Right lobe of liver (tissue), 6 donors: Measurements from ENCODE around the gene SF1. TPM values are rescaled to one million over a fixed set of nuclear protein-coding genes. Genes with fewer than 3 reads are reported as not detected.

Experiments
- ATAC-seq, 4 donors: fragments of 200-7000 bp; cut with Tn5 transposase; one replicate each; pipeline ENCODE4 v1.9.1; 2020; ENCODE audit warnings: mild to moderate bottlenecking in 4 of 4, moderate library complexity in 4 of 4
- DNase-seq, 3 donors: peaks; one replicate each; pipeline ENCODE4 v3.0.0-alpha.2; 2020
- H3K27ac ChIP-seq, 3 donors: fragments of 200-600 bp; one replicate each; pipeline ENCODE4 v1.8.0; 2022
- H3K27me3 ChIP-seq, 2 donors: fragments of 200-600 bp; one replicate each; pipeline ENCODE4 v1.8.0; 2022
- H3K36me3 ChIP-seq, 4 donors: fragments of 200-600 bp; sonication (generic) in 1 of 4; one replicate each; pipeline versions ENCODE4 v1.5.1 to v1.8.0; 2017 to 2022; ENCODE audit warnings: control low read depth in 1 of 4
- H3K4me1 ChIP-seq, 4 donors: fragments of 200-600 bp; sonication (generic) in 1 of 4; one replicate each; pipeline versions ENCODE4 v1.5.1 to v1.8.0; 2017 to 2022; ENCODE audit warnings: control low read depth in 1 of 4
- H3K4me3 ChIP-seq, 3 donors: fragments of 200-600 bp; one replicate each; pipeline ENCODE4 v1.8.0; 2022
- H3K9me3 ChIP-seq, 4 donors: fragments of 200-600 bp; sonication (generic) in 1 of 4; one replicate each; pipeline versions ENCODE4 v1.5.1 to v1.8.0; 2017 to 2022; ENCODE audit warnings: control low read depth in 1 of 4
- POLR2A ChIP-seq: fragments of 450-650 bp; IDR thresholded peaks from one replicate; pipeline ENCODE4 v1.6.1; 2017; ENCODE audit warnings: antibody characterized with exemption, mild to moderate bottlenecking
- WGBS: methylation state at CpG from one replicate; pipeline ENCODE4 v1.1.6; 2018; ENCODE audit warnings: low coverage, low lambda C conversion rate; ENCODE audit not compliant: insufficient coverage; ENCODE audit errors: missing lambda C conversion rate; 5-methylcytosine and 5-hydroxymethylcytosine counted together
- intact Hi-C, 2 donors: fragments of 100-400 bp; cut with DNase I; formaldehyde crosslinking; loops; one replicate each; pipeline versions ENCODE4 v1.11.2 to v1.14.1; 2022
- total RNA-seq, 6 experiments: library from RNA; depleted of rRNA in 2 of 6; stranded (reverse); fragments of >200 nt in 2 of 6; fragmentation: NEBNext Ultra II Directional in 3 of 6; extraction: Animal tissue kit (Norgen Biotek cat#: 25700) in 3 of 6; gene quantifications; one replicate each; pipeline versions ENCODE4 v1.1.0 to v1.2.4, GENCODE V29; 2016 to 2023
- TF ChIP-seq, protein P1 (sequence below), 4 donors: fragments of 200-600 bp in 3 of 4; fragments of 450-650 bp in 1 of 4; IDR thresholded peaks; one replicate each; pipeline versions ENCODE4 v1.5.1 to v1.8.0; 2016 to 2022; ENCODE audit warnings: antibody characterized with exemption in 4 of 4, mild to moderate bottlenecking in 2 of 4
- donor health status: DM: no; HTN: yes; CAD: no.
- donor health status: DM: no; HTN: no; CAD: no.
- donor health status: DM: no; HTN: no; CAD: no.
- donor health status: DM: no; HTN: yes; CAD: no.
- donor health status: DM: no; HTN: yes; CAD: no.

SF1 gene
- total RNA-seq, 6 experiments from 2014 or later, result 92.7 to 164 (median 141) TPM

DNA sequence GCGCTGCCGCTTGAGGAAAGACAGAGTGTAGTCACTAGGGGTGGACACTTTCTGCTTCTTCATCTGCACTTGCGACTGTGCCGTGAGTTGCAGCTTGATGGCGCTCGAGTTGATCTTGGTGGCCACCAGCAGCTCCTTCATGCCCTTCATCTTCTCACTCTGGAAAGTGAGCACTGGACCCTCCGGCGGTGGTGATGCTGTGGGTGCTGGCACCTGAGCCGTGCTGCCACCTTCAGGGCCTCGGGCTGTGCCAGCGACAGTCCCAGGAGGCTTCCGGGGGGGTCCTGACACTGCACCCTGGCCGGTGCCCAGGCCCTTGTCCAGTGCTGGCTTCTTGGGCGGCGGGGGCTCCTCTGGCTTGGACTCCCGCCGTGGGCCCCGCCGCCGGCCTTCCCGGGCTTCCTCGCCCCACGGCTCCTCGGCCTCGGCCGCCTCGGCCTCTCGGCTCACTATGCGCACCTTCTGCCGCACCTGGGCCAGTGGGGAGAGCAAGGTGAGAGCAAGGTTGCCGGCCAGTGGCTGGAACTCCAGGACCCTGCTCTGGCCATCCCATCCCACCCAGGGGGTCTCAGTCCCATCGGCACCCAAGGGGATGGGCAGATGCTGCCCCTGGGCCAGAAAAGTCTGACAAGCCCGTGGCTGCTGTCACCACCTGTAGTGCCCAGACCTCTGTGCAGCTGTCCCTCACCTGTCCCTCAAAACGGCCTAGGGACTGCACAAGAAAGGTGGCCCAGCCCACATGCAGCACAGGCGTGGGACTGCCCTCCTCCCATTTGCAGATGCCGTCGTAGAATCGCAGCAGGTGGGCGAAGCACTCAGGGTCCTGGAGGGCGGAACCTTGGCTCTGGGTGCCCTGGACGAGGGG lies 26.2 kb upstream of the SF1 start:
- no peak overlapping the region for H3K4me3 ChIP-seq
- TF ChIP-seq POLR2A, result no peak
- TF ChIP-seq, protein P1, sequence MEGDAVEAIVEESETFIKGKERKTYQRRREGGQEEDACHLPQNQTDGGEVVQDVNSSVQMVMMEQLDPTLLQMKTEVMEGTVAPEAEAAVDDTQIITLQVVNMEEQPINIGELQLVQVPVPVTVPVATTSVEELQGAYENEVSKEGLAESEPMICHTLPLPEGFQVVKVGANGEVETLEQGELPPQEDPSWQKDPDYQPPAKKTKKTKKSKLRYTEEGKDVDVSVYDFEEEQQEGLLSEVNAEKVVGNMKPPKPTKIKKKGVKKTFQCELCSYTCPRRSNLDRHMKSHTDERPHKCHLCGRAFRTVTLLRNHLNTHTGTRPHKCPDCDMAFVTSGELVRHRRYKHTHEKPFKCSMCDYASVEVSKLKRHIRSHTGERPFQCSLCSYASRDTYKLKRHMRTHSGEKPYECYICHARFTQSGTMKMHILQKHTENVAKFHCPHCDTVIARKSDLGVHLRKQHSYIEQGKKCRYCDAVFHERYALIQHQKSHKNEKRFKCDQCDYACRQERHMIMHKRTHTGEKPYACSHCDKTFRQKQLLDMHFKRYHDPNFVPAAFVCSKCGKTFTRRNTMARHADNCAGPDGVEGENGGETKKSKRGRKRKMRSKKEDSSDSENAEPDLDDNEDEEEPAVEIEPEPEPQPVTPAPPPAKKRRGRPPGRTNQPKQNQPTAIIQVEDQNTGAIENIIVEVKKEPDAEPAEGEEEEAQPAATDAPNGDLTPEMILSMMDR (IDR thresholded peaks at IDR 0.05), result no peak
- H3K27ac ChIP-seq, result peak overlapping the region in 1 of 3 donors; percentile 66
- peaks cover 0 to 14% (median 4%) of the 10 kb centered on the region in 4 donors for H3K4me1 ChIP-seq
- peaks cover 0 to 15% (median under 1%) of the 10 kb centered on the region in 4 donors for H3K36me3 ChIP-seq
- ATAC-seq, result no peak
- no peaks in the 10 kb centered on the region for H3K9me3 ChIP-seq
- peak in 1 of 3 donors; percentile 55 for DNase-seq
- H3K27me3 ChIP-seq, result no peaks in the 10 kb centered on the region
- intact Hi-C loops, result no loop called here
- whole genome bisulfite sequencing, result 100% methylated on average over 2 of the region's 41 CpGs

DNA sequence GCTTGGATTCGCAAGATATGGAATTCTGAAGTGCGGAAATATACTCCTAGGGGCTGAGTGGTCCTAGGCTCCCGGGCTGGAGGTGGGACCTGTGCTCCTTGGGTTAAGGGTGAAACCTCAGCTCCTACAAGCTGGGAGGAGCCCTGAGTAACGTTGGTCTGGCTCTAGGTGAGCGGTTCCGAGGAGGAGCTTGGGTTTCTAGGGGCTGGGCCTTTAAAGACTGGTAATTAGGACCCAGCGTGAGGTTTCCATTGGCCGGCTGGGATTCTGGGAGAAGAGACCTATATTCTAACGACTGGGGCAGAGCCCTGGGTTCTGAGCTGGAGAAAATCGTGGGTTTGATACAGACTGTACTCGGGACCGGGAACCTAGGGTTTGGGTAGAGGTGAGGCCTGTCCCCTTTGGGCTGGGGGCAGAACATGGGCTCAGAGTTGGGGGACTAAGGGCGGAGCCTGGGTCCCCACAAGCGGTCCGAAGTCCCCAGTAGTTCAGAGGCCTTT lies 25.6 kb upstream of the SF1 start:
- Histone ChIP-seq H3K4me3 (peak overlapping the region; percentile 43 to 67 (median 55)), H3K4me1 (peaks cover 0 to 10% (median 4%) of the 10 kb centered on the region in 4 donors), H3K9me3 (no peaks in the 10 kb centered on the region), H3K27ac (peak overlapping the region; percentile 21 to 66 (median 52)), H3K27me3 (no peaks in the 10 kb centered on the region), H3K36me3 (peaks cover 0 to 15% (median under 1%) of the 10 kb centered on the region in 4 donors)
- TF ChIP-seq, protein P1 (IDR thresholded peaks at IDR 0.05), result no peak
- TF ChIP-seq POLR2A, result no peak
- WGBS, result 30% methylated on average over 4 of the region's 15 CpGs
- ATAC-seq (peak in 1 of 4 donors; percentile 2), DNase-seq (peak in 1 of 3 donors; percentile 47)
- intact Hi-C loops, result no loop called here

DNA sequence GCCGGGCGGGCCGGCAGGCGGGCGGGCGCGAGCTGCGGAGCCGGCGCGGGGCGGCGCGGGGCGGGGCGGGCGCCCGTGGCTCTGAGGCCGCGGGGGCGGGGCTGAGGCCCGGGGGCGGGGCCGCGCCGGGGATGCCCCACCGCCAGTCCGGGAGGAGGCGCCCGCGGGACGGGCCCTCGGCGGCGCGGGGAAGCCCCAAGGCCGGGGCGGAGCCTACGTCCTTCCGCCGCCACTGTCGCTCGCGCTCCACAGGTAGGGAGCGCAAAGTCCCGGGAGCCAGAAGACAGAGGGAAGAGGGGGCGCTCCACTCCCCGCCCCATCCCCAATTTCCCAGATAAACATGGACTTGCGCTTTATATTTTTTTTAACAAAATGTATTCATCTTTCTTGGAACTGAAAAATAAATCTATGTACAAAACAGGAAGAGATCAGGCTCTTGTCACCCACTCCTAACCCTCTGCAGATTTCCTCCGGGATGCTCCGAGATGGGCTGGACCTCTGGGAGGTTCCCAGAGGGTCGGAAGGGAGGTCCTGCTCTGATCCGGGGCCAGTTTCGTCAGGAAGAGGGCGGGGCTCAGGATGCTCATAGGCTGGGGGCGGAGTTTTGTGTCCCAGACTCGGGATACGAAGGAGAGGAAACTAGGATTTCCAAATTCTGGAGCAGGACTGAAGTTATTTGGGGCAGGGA lies 25.0 kb upstream of the SF1 start, which contains the start of gene MAP4K2:
Gene MAP4K2, minus strand, starts transcription at position 57 of the 688 bp plus-strand sequence. CDS start 65 bp downstream, outside the sequence.
- 0% methylated on average over 13 of the region's 58 CpGs for WGBS
- H3K9me3 ChIP-seq, result no peaks in the 10 kb centered on the region
- peaks cover 0 to 10% (median 4%) of the 10 kb centered on the region in 4 donors for H3K4me1 ChIP-seq
- H3K36me3 ChIP-seq, result peaks cover 0 to 15% (median under 1%) of the 10 kb centered on the region in 4 donors
- peak within 1 kb of the TSS; percentile 44 to 67 (median 55) for H3K4me3 ChIP-seq
- no peak for TF ChIP-seq POLR2A
- TF ChIP-seq, protein P1 (IDR thresholded peaks at IDR 0.05), result peak in 3 of 4 donors; percentile 10 to 41 (median 27)
- intact Hi-C loops, result no loop called here
- peak; percentile 90 to 91 (median 91) for DNase-seq
- peak; percentile 88 to 95 (median 90) for ATAC-seq
- peak within 1 kb of the TSS; percentile 52 to 66 (median 60) for H3K27ac ChIP-seq
- no peaks in the 10 kb centered on the region for H3K27me3 ChIP-seq

DNA sequence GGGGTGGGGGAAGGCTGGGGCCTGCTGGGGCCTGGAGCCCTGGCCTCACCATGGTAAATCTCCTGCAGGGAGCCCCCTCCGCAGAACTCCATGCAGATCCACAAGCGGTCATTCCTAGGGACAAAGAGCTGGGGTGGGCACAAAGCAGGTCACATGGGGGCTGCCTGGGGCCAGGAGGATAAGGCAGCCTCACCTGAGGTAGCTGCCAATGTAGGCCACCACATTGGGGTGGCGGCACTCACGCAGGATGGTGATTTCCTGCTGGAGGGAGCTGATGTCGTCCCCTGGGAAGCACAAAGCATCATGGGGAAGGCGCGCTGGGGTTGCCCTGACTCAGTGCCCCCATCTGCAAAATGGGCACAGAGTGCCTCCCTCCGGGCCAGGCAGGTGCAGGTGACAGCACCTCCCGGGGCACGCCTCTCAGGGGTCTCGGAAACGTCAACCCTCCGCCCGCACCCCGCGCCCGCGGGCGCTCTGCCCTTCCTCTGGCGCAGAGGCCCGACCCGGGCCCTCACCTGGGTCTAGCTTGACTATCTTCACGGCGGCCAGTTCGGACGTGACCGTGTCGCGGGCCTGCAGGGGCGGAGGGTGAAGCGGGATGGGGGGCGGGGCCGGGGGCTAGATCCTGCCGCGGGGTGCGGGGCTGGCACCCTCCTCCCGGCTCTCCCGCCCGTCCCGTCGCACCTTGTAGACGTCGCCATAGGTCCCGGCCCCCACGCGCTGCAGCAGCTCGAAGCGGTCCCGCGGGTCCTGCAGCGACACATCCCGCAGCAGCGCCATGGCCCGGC lies 24.2 kb upstream of the SF1 start:
- H3K4me3 ChIP-seq, result peak overlapping the region; percentile 44 to 67 (median 55)
- TF ChIP-seq POLR2A, result no peak
- TF ChIP-seq, protein P1 (IDR thresholded peaks at IDR 0.05), result no peak
- peak overlapping the region in 2 of 3 donors; percentile 0 to 37 for H3K27ac ChIP-seq
- H3K4me1 ChIP-seq, result peaks cover 0 to 10% (median 4%) of the 10 kb centered on the region in 4 donors
- no peaks in the 10 kb centered on the region for H3K9me3 ChIP-seq
- peak in 1 of 4 donors; percentile 1 for ATAC-seq
- no CpG with 5 or more reads among the region's 54 CpGs for WGBS
- peak in 1 of 3 donors; percentile 66 for DNase-seq
- intact Hi-C loops, result no loop called here
- no peaks in the 10 kb centered on the region for H3K27me3 ChIP-seq
- peaks cover 0 to 15% (median under 1%) of the 10 kb centered on the region in 4 donors for H3K36me3 ChIP-seq
